ENCODE measurements around the gene GULP1.
"Not testable (repeated sequence)": the region's sequence is repeated elsewhere in the genome, so short reads cannot be mapped to it uniquely, and the experiment has no call there.

The GULP1 gene

DNA sequence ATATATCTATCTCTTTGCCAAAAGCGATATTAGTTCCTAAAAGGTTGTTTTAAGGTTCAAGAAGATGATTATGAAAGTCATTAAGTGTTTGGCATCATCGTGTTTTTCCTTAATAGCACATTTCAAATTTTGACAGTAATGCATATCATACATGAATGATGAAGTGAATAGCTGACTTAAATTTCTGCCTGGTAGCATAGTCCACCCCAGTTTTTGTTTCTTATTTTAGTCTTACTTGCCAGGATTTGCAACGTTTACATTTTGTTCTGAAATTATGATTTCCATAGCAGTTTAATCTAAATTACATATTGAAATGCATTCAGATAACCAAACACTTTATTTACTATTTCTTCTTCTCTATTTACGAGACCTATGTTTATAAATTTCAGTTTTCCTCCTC, 201.1 kb downstream of the GULP1 start:
- no peak for DNase-seq

DNA sequence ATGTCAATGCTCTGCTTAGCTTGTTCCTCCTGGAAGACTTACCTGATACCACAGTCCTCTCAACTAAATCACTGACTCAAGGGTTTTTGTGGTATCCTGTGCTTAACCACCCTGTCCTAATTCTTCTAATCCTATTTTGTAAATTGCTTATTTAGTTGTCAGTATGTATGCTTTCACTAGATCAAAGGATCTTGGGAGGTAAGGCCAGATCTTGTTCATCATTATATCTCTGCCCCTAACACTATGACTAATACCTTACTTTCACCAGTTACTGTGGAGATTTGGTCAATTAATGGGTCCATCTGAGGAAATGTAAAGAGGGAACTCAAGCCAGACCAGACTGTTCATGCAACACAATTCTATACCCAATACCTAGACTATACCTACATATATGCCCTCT, 203.2 kb downstream of the GULP1 start:
- no peak for DNase-seq

- DNase-seq: no peak
These were observed 204.3 kb downstream of the GULP1 start for GRCh38 chr2:188495969-188496431.

GRCh38 chr2:188497726-188498125, 206.1 kb downstream of the GULP1 start:
- DNase-seq: no peak

DNA sequence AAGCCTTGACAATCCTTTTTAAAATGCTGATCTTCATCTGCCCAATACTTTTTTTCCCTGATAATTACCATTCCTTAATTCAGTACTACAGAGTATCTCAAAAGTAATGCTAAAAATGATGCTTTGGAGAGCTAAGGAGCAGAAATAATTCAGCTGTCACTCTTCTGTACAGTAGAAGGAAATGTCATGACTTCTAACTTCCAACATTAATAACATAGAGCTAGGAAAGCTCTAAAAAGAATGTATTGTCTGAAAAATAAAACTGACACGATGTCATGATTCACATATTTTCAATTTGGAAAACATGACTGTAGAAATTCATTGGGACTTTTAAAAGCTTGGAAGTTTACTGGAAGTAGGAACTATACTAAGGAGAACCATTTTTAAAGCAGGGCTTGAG, 212.3 kb downstream of the GULP1 start:
- no peak for DNase-seq

GRCh38 chr2:188506843-188507242, 215.2 kb downstream of the GULP1 start:
- DNase-seq: no peak

- no peak for DNase-seq
These were observed 219.7 kb downstream of the GULP1 start for GRCh38 chr2:188511346-188511745.

- peak; percentile 33 to 37 for DNase-seq
These were observed 220.8 kb downstream of the GULP1 start for GRCh38 chr2:188512456-188512855.

DNA sequence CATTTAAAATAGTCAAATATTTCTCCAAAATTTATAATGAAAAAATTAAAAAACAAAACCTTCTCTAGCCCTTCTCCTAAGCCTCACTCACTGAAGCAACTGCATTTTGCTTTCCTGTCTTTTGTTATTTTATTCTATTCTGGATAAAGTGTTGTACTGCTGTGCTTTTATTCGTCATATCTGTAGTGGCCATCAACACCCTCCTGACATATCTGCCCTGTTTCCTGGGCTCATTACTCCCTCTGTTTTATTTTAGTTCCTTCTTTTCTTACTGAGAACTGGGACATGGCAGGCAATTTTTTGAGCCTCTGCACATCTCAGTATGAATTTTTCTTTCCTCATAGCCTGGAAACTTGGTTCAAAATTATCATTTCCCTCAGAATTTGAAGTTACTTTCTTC, 224.2 kb downstream of the GULP1 start:
- no peak for DNase-seq

DNA sequence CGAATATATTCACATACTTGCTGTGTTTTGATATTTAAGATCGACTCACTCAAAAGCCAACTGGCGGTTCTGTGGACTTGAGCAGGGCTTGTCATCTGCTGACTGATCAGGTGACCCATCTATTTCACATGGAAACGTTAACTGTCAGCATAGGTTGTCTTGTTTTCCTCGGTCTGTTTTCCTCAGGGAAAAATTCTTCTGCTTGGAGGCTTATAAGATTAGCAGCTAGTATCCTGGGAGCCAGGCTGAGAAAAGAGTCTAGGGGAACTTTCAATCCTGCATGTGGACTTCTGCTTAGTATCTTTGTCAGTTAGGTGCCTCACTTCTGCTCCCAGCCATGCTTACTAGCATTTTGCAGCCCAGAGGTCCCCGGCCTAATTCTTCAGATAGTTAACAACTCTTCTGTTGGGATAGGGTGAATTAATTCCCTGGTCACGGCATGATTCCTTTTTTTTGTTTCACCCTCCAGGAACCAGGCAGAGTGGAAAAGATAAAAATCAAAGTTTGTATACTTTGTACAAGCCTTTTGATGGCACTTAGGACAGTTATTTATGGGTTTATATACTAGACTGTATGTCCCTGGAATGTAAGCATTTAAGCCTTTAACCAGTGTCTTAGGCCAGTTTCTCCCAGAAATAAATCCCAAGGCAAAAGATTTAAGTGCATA, 226.0 kb downstream of the GULP1 start:
- no peak for DNase-seq

- no peak for DNase-seq
These were observed 226.7 kb downstream of the GULP1 start for GRCh38 chr2:188518381-188518780.

DNA sequence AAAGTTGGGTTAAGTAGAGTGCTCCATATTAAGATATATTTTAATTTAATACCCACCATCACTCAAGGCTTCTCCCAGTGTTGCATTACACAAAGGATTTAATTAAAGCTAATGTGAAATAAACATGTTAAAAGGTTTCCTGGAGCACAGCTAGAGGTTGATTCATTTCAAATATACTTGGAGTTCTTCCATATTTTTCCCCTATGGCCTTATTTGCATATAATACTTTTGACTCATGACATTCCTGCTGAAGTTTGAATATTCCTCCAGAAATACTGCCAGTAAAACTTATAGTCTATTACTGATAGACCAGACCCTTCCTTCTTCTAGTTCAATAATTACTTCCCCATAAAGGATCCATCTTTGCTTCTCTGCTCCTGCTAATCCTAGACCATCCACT, 227.5 kb downstream of the GULP1 start:
- no peak for DNase-seq

DNA sequence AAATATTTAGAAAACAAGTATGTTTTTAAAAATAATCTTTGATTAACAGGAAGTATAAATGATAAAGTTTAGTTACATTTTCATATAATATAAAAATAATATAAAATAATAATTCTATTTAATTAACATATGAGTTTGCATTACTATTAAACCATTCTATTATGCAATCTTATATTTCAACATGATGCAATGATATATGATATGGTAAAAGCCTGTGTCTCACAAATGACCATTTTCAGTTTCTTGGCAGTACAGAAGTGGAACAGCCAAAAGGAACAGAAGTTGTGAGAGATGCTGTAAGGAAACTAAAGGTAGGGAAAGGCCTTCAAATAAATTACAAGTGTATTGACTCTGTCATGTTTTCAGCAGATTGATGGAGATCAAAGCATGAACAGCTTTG, 230.8 kb downstream of the GULP1 start:
- no peak for DNase-seq

GRCh38 chr2:188523919-188524318, 232.2 kb downstream of the GULP1 start:
- no peak for DNase-seq

DNA sequence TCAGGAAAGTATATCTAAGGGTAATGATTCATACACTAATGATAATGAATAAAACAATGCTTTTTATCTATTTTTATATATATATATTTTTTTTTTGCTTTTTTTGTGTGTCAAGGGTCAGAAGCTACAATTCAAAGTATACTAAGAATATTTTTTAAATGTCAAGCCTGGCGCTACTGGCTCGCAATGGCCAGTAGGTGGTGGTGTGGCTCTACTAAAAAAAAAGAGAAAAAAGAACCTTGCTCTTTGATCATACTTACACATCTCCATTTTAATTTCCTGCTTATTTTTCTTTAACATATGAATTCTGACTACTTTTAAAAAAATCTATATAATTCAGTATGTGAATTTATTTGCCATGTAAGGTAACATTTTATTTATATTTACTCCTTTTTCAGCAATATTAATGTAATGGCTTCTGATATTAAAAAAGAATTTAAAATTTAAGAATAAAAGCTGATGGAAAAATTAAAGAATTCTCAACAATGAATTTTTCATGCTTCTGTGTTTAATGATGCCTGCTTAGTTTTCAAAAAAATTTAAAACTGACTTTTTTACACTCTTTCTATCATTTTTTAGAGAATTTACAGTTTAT, 232.9 kb downstream of the GULP1 start:
- DNase-seq: peak; percentile 22 to 60

DNA sequence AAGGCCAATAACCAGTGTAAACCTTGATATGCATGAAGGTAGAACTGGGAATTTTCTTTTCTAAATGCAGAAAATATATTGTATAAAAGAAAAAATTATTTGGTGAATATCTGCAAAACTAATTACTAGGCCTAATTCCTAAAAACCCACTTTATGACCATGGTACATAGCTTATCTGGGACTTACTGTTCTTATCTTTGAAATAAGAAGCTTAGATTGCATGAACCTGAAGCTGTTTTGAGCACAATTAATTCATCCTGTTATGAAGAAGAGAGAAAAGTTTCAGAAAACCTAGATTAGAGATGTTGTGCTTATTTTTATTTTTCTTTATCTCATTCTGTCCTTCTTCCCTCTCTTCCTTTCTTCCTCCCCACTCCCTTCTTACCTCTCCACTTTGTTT, 235.0 kb downstream of the GULP1 start:
- DNase-seq: no peak

GRCh38 chr2:188527141-188527540, 235.5 kb downstream of the GULP1 start:
- no peak for DNase-seq

- DNase-seq: no peak
These were observed 235.9 kb downstream of the GULP1 start for GRCh38 chr2:188527581-188527993.

DNA sequence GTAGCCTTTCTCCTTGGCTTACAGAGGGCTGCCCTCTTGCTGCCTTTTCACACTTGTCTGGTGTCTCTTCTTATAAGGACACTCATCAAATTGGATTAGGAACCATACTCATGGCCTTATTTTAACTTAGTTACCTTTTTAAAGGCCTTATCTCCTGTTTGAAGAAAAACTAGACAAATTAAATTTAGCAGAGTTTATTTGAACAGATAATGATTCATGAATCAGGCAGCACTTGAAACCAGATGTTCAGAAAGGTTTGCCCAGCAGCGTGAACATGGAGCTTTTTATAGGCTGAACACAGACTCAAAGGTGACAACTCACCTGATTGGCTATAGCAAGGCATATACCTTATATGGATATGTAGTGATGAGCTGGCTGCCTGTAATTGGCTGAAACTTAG, 238.0 kb downstream of the GULP1 start:
- DNase-seq: no peak

DNA sequence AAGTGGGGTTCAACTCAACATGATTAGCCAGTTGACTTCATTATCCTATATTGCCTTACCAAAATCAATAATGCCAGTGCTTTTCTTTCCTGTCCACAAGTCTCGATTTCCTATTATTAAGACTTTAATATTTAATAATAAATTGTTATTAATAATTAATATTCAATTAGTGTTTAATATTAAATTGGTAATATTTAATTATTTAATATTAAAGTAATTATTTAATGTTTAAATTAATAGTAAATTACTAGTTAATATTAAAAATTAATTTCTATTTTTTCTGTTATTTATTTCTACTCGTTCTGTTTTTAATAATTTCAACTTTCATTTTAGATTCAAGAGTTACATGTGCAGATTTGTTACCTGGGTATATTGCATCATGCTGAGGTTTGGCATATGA, 243.2 kb downstream of the GULP1 start:
- no peak for DNase-seq

GRCh38 chr2:188551671-188552070, 260.0 kb downstream of the GULP1 start:
- DNase-seq: no peak

DNA sequence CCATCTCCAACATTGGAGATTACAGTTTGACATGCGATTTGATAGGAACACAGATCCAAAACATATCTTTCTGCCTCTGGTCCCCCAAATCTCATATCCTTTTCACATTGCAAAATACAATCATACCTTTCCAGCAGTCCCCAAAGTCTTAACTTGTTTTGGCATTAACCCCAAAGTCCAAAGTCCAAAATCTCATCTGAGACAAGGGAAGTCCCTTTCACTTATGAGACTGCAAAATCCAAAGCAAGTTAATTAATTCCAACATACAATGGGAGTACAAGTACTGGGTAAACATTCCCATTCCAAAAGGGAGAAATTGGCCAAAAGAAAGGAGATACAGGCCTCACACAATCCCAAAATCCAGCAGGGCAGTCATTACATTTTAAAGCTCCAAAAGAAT, 265.4 kb downstream of the GULP1 start:
- DNase-seq: no peak

- not testable (repeated sequence) for DNase-seq
These were observed 267.8 kb downstream of the GULP1 start for GRCh38 chr2:188559455-188559854.

DNA sequence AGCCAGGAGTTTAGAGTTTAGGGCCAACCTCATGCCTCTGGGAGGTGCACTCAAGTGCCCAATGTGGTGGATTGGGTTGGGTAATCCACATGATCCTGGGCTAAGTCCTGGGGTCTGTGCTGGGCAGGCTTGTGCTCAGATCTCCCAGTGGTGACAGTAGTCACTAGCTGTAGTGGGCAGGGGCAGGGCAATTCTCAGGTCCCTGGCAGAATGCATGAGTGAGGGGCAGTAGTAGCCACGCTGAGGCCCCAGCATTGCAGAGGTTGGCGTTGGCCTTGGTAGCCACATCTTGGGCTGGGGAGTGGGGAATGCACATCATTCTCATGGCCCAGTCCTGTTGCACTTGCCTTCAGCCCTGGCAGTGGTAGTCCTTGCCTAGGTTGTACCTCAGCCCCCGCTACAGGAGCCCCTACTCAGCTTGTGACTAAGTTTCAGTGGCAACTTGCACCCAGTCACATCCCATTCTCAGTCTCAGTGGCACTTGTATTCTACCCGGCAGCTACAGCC, 269.9 kb downstream of the GULP1 start:
- no peak for DNase-seq
